OCI-LY3 (cell line): ENCODE results near the gene CCDC78.

ENCODE experiments used
- H2AFZ ChIP-seq: fragments of 200-600, 300-600 bp; shearing (Covaris generic); 2 replicates; pipeline ENCODE4 v1.6.0; 2014; ENCODE audit warnings: antibody characterized with exemption, low read depth, low read length
- H3K27ac ChIP-seq: fragments of 200-600, 300-600 bp; sonication (generic); 2 replicates; pipeline ENCODE4 v1.5.1; 2014; ENCODE audit warnings: mild to moderate bottlenecking, low read length, moderate library complexity, mixed read lengths
- H3K27me3 ChIP-seq: fragments of 200-600, 300-600 bp; sonication (generic); 2 replicates; pipeline ENCODE4 v1.6.1; 2014; ENCODE audit warnings: low read depth, low read length, mixed read lengths
- H3K36me3 ChIP-seq: fragments of 200-600, 300-600 bp; sonication (generic); replicated peaks from 2 replicates; pipeline ENCODE3; 2014; ENCODE audit warnings: low read depth, low read length, mixed read lengths
- H3K4me1 ChIP-seq: fragments of 300-600, 200-600 bp; sonication (generic); 2 replicates; pipeline ENCODE4 v1.6.1; 2014; ENCODE audit warnings: low read length, mixed read lengths
- H3K4me2 ChIP-seq: fragments of 200-600, 300-600 bp; sonication (generic); 2 replicates; pipeline ENCODE4 v1.6.1; 2014; ENCODE audit warnings: low read length, mixed read lengths
- H3K4me3 ChIP-seq: fragments of 300-600, 200-600 bp; sonication (generic); 2 replicates; pipeline ENCODE4 v1.5.1; 2014; ENCODE audit warnings: antibody characterized with exemption, mild to moderate bottlenecking, low read length, moderate library complexity
- H3K79me2 ChIP-seq: fragments of 300-600, 200-600 bp; shearing (Covaris generic); 2 replicates; pipeline ENCODE4 v1.6.1; 2014; ENCODE audit warnings: mild to moderate bottlenecking, low read length, mixed read lengths
- H3K9ac ChIP-seq: fragments of 300-600, 200-600 bp; shearing (Covaris generic); 2 replicates; pipeline ENCODE4 v1.6.0; 2014; ENCODE audit warnings: mild to moderate bottlenecking, low read length, moderate library complexity
- H3K9me3 ChIP-seq: fragments of 200-600, 300-600 bp; shearing (Covaris generic); 2 replicates; pipeline ENCODE4 v1.6.1; 2014; ENCODE audit warnings: low read length, mixed read lengths; ENCODE audit not compliant: insufficient read depth
- H4K20me1 ChIP-seq: fragments of 200-600, 300-600 bp; sonication (generic); 2 replicates; pipeline ENCODE4 v1.6.1; 2016; ENCODE audit warnings: low read length, mixed read lengths; ENCODE audit not compliant: insufficient read depth
- CTCF ChIP-seq: fragments of 200-600, 300-600 bp; sonication (generic); IDR thresholded peaks from 2 replicates; pipeline ENCODE4 v1.5.1; 2014; ENCODE audit warnings: antibody characterized with exemption, low read length, low read depth
- EZH2phosphoT487 ChIP-seq: fragments of 200-600 bp; shearing (Covaris generic); IDR thresholded peaks from 2 replicates; pipeline ENCODE4 v1.6.1; 2018; ENCODE audit warnings: antibody characterized with exemption, mixed run types, low read depth

CCDC78 gene

DNA sequence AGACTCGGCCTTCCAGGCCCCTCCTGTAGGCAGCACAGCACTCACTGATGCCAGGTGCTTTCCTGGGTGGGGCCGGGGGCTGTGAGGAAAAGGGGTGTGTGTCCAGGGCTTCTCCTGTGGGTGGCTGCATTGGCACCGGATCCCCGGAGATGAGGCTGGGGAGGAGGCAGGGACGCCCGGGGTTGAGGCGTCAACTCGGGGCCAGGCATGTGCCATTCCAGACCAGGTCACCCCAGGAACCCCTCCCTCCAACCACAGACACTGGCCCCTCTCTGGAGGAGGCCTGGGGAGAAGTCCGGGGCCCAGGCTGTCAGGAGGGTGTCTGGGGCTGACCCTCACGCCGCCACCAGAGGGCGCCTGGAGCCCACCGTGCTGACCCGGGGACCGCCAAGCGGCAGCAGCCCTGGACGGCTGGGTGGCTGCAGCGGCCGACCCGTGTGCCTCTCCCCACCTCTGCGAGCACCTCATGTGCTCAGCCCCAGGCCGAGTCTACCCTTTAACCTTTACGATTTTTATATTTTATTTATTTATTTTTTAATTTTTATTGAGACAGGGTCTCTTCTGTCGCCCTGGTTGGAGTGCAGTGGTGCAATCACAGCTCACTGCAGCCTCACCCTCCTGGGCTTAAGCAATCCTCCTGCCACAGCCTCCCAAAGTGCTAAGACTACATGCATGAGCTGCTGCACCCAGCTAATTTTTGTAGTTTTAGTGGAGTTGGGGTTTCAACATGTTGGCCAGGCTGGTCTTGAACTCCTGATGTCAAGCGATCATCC is 14.5 kb downstream of the CCDC78 start:
- H3K36me3 ChIP-seq = no peaks in the 10 kb centered on the region
- no peaks in the 10 kb centered on the region for H3K9me3 ChIP-seq
- H3K4me3 ChIP-seq = no peak overlapping the region
- H3K79me2 ChIP-seq = no peaks in the 10 kb centered on the region
- no peak overlapping the region for H2AFZ ChIP-seq
- no peaks in the 10 kb centered on the region for H4K20me1 ChIP-seq
- 0 out of 2 replicates have a peak overlapping the region, but pooled peaks have one; percentile 3 for H3K4me2 ChIP-seq
- no peaks in the 10 kb centered on the region; the same call in 1 of the 2 replicates for H3K4me1 ChIP-seq
- peaks cover 18% of the 10 kb centered on the region for H3K27me3 ChIP-seq
- no peak overlapping the region for H3K9ac ChIP-seq
- H3K27ac ChIP-seq = no peak overlapping the region
- TF ChIP-seq CTCF (peak; percentile 79), EZH2phosphoT487 (no peak)

DNA sequence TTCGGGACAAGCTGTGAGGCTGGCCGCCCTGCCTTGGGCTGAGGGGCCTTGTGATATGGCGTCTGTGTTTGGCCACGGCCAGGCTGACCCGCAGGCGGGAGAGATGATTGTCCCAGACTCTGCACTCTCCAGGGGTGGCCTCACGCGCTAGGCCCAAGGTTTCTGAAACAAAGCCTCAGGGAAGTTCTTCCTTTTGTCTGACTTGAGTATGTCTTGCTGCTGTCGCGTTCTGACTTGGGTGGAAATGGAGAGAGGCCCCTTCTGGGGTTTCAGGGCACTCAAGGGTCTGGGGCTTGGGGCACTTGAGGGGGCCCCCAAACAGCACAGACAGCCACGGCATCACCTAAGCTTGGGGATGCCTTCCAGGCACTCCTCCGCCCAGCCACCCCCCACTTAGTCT is 15.2 kb downstream of the CCDC78 start:
- Histone ChIP-seq H4K20me1 (no peaks in the 10 kb centered on the region), H3K4me3 (no peak overlapping the region)
- no peak for TF ChIP-seq CTCF
- TF ChIP-seq EZH2phosphoT487 = no peak

DNA sequence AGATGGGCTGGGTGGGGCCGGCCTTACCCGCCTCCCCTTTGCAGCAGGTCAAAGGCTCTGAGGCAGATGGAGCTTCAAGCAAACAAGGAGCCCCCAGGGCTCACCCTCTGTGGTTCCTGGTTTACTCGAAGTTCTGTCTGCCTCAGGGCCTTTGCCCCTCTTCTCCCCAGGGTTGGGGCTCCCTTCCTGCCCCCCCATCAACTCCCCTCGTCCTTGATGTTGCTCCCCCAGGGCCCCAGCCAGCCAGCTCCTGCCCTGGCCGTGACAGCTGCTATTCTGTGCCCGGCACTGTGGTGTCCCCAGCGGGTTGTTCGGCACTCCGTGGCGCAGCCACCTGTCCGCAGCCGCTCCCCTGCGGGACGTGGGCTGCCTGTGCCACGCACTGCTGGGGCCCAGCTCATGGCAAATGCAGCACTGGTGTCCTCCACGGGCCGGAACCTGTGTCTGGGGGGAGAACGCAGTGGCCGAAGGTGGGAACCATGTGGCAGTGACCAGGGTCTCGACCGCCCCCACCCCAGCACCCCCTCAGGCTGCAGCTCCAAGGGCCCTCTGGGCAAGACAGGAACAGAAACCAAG is 15.7 kb downstream of the CCDC78 start:
- no peak overlapping the region for H3K4me3 ChIP-seq
- no peaks in the 10 kb centered on the region for H4K20me1 ChIP-seq
- no peak overlapping the region for H3K27ac ChIP-seq
- H3K36me3 ChIP-seq = no peaks in the 10 kb centered on the region
- H3K9me3 ChIP-seq = no peaks in the 10 kb centered on the region
- no peak overlapping the region for H2AFZ ChIP-seq
- H3K79me2 ChIP-seq = no peaks in the 10 kb centered on the region
- TF ChIP-seq EZH2phosphoT487 = no peak
- TF ChIP-seq CTCF = no peak
- H3K27me3 ChIP-seq = peaks cover 18% of the 10 kb centered on the region
- H3K4me1 ChIP-seq = no peaks in the 10 kb centered on the region; the same call in 1 of the 2 replicates
- no peak overlapping the region for H3K4me2 ChIP-seq
- no peak overlapping the region for H3K9ac ChIP-seq

More for the DNA sequence above, 15.2 kb downstream of the CCDC78 start:
- Histone ChIP-seq H3K36me3 (no peaks in the 10 kb centered on the region), H3K9me3 (no peaks in the 10 kb centered on the region), H2AFZ (no peak overlapping the region), H3K4me2 (no peak overlapping the region), H3K27me3 (peaks cover 18% of the 10 kb centered on the region), H3K4me1 (no peaks in the 10 kb centered on the region; the same call in 1 of the 2 replicates), H3K9ac (no peak overlapping the region), H3K27ac (no peak overlapping the region), H3K79me2 (no peaks in the 10 kb centered on the region)

DNA sequence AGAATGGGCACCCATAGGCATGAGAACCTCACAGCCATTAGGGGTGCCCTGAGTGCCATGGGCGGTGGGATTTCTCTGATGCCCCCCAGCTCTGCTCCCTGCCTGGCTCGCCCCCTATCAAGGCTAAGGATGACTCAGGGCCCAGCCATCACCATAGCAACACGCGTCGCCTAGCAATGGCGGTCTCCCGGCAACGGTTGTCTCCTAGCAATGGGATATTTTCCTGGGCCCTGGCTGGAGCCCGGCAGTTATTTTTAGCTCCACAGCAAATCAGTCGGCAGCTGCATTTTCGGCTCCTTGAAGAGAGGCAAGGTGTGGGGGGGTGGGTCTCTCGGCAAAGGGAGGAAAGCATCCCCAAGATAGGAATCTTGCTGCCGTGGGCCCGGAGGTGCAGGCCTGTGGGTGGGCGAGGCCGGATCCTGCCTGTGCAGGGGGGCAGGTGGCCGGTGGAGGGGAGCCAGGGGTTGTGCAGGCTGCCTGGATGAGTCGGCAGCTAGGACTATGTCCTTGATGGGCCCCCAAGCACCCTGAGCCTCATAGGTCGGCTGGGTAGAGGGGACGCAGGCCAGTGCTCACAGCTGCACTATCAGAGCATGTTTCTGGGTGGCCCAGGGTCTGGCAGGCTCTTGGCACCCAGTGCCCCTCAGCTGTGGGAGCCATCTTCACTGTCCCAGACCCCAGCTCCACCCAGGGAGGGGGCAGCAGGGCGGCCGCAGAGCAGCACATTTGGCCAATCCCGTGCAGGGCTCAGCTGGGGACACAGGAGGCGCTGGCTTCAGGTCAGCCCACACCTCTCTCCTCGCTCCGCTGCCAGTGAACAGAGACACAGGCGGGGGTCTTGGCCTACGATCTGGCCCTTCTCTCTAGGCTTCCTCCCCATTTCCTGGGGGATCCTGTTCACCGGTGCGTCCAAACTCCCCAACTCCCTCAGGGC is 16.4 kb downstream of the CCDC78 start:
- Histone ChIP-seq H2AFZ (no peak overlapping the region), H3K9me3 (no peaks in the 10 kb centered on the region), H3K4me2 (no peak overlapping the region), H3K79me2 (no peaks in the 10 kb centered on the region), H3K4me1 (no peaks in the 10 kb centered on the region; the same call in 1 of the 2 replicates), H3K27me3 (peaks cover 18% of the 10 kb centered on the region), H3K27ac (no peak overlapping the region), H3K36me3 (no peaks in the 10 kb centered on the region), H3K9ac (no peak overlapping the region), H4K20me1 (no peaks in the 10 kb centered on the region), H3K4me3 (no peak overlapping the region)
- TF ChIP-seq CTCF = no peak
